K562 (cell line): ENCODE results near the gene AJAP1. TPM values are rescaled to one million over a fixed set of nuclear protein-coding genes. Genes with fewer than 3 reads are reported as not detected.

Source experiments
- ATAC-seq: fragments of 200-7000 bp; cut with Tn5 transposase; 3 replicates; pipeline ENCODE4 v1.9.1; 2020; ENCODE audit warnings: moderate library complexity
- BruUV-seq: library from RNA; stranded (reverse); fragments of 400-500 nt; replicated peaks from 2 replicates; lab custom pipeline; 2021; lab: Mats Ljungman, UMichigan
- CTCF ChIA-PET: fragments of 300-600 bp; formaldehyde crosslinking; extraction: SDS; loops from one replicate; lab custom pipeline; 2021; ENCODE audit warnings: low intra/inter-chr PET ratio; lab: Yijun Ruan, JAX
- POLR2A ChIA-PET: fragments of 300-600, 350-650 bp; sonication (Branson Sonifier 250); formaldehyde crosslinking; extraction: SDS; loops from one replicate; lab custom pipeline; 2021; ENCODE audit warnings: antibody characterized with exemption, inconsistent platforms; lab: Yijun Ruan, JAX
- DNase-seq, 4 experiments: peaks; one replicate each; pipeline versions ENCODE4 v3.0.0 to v3.0.0-alpha.2; 2011 to 2018; ENCODE audit warnings: low spot score in 3 of 4, mixed read lengths in 3 of 4; ENCODE audit errors: extremely low read depth in 1 of 4
- FAIRE-seq: peaks from 2 replicates; lab custom pipeline; 2011; peaks lifted over from hg19 to GRCh38; lab: Jason Lieb, UNC
- H2AFZ ChIP-seq: 2 replicates; pipeline ENCODE4 v1.6.0; 2011; ENCODE audit warnings: low read depth, low read length, control low read depth, inconsistent platforms
- H3K27ac ChIP-seq: fragments of 200-600 bp; 3 replicates; pipeline ENCODE4 v1.8.0; 2011; ENCODE audit warnings: low read depth, mild to moderate bottlenecking, control low read depth, inconsistent platforms, low read length, moderate library complexity, mixed read lengths; ENCODE audit errors: extremely low read depth
- H3K27me3 ChIP-seq, 2 experiments: fragments of 300-600 bp in 1 of 2; 2 replicates in 1 of 2; 3 replicates in 1 of 2; pipeline versions ENCODE4 v1.6.0 to v1.8.0; 2011; ENCODE audit warnings: inconsistent platforms in 2 of 2, low read length in 2 of 2, mild to moderate bottlenecking in 1 of 2, mixed read lengths in 1 of 2, moderate library complexity in 1 of 2; ENCODE audit not compliant: control insufficient read depth in 2 of 2, insufficient read depth in 2 of 2
- H3K36me3 ChIP-seq: fragments of 300-600 bp; 3 replicates; pipeline ENCODE4 v1.8.0; 2011; ENCODE audit warnings: mild to moderate bottlenecking, low read length, inconsistent platforms; ENCODE audit not compliant: control insufficient read depth, insufficient read depth
- H3K4me1 ChIP-seq, 2 experiments: fragments of 200-600 bp in 1 of 2; replicated peaks in 1 of 2; 2 replicates in 1 of 2; 3 replicates in 1 of 2; pipeline versions ENCODE4 v1.5.1 to v1.8.0; 2011; ENCODE audit warnings: inconsistent platforms in 2 of 2, low read length in 2 of 2, mild to moderate bottlenecking in 1 of 2, mixed read lengths in 1 of 2, moderate library complexity in 1 of 2; ENCODE audit not compliant: control insufficient read depth in 2 of 2, insufficient read depth in 2 of 2
- H3K4me2 ChIP-seq: 2 replicates; pipeline ENCODE4 v1.6.1; 2011; ENCODE audit warnings: low read length, control low read depth, inconsistent platforms, mixed read lengths; ENCODE audit not compliant: insufficient read depth
- H3K4me3 ChIP-seq: fragments of 200-600 bp; sonication (generic), shearing (Covaris generic); 2 replicates; pipeline ENCODE4 v1.5.1; 2016; ENCODE audit warnings: control low read depth, inconsistent platforms
- H3K79me2 ChIP-seq: fragments of 200-600 bp; 3 replicates; pipeline ENCODE4 v1.8.0; 2011; ENCODE audit warnings: low read length, inconsistent platforms; ENCODE audit not compliant: control insufficient read depth, insufficient read depth
- H3K9ac ChIP-seq, 2 experiments: 2 replicates each; pipeline versions ENCODE4 v1.6.0 to v1.6.1; 2011; ENCODE audit warnings: low read depth in 2 of 2, low read length in 2 of 2, control low read depth in 1 of 2, inconsistent platforms in 1 of 2, mild to moderate bottlenecking in 1 of 2, mixed read lengths in 1 of 2; ENCODE audit not compliant: insufficient read depth in 1 of 2
- H3K9me1 ChIP-seq: one replicate; pipeline ENCODE4 v1.6.0; 2011; ENCODE audit warnings: inconsistent platforms, mild to moderate bottlenecking, low read length, moderate library complexity; ENCODE audit not compliant: control insufficient read depth, insufficient read depth
- H3K9me3 ChIP-seq: replicated peaks from 2 replicates; pipeline ENCODE4 v1.5.1; 2011; ENCODE audit warnings: low read depth, low read length, inconsistent platforms; ENCODE audit not compliant: control insufficient read depth, insufficient read depth
- H4K20me1 ChIP-seq: replicated peaks from 2 replicates; pipeline ENCODE4 v1.6.1; 2011; ENCODE audit warnings: low read length, inconsistent platforms, mixed read lengths; ENCODE audit not compliant: control insufficient read depth, insufficient read depth
- E2F3 ChIP-seq: fragments of 250-450 bp; sonication (Bioruptor Pico); IDR thresholded peaks from 2 replicates; pipeline ENCODE4 v1.4.0; 2020; ENCODE audit warnings: mild to moderate bottlenecking
- NFYB ChIP-seq: IDR thresholded peaks from 2 replicates; pipeline ENCODE4 v1.6.1; 2011; ENCODE audit warnings: mild to moderate bottlenecking, moderate library complexity; ENCODE audit not compliant: insufficient read length; ENCODE audit errors: extremely low read depth
- RBM22 ChIP-seq: fragments of 200-400 bp; formaldehyde crosslinking; IDR thresholded peaks from 2 replicates; pipeline ENCODE4 v1.6.1; 2018; ENCODE audit warnings: low read length, low read depth; ENCODE audit not compliant: poor library complexity, severe bottlenecking
- SFPQ ChIP-seq: fragments of 200-400 bp; formaldehyde crosslinking; IDR thresholded peaks from 2 replicates; pipeline ENCODE4 v1.6.1; 2017; ENCODE audit warnings: mild to moderate bottlenecking, low read depth, low read length, moderate library complexity
- SMAD4 ChIP-seq: fragments of 250-450 bp; sonication (Bioruptor Pico); conservative IDR thresholded peaks from 2 replicates; pipeline ENCODE4 v1.8.0; 2021; ENCODE audit warnings: inconsistent platforms, mild to moderate bottlenecking, moderate library complexity
- WGBS: fragments of 100-300 bp; shearing (Covaris generic); methylation state at CpG from one replicate; pipeline ENCODE4 v1.1.6; 2016; ENCODE audit warnings: low coverage, mixed read lengths; ENCODE audit not compliant: insufficient coverage; ENCODE audit errors: missing lambda C conversion rate; 5-methylcytosine and 5-hydroxymethylcytosine counted together
- in situ Hi-C: fragments of 300-500 bp; cut with MboI; formaldehyde crosslinking; loops from 4 replicates; pipeline ENCODE4 v1.15.0; 2018; ENCODE audit warnings: inconsistent platforms, mixed read lengths
- intact Hi-C: fragments of 100-400 bp; cut with micrococcal nuclease; formaldehyde crosslinking; loops from 2 replicates; pipeline ENCODE4 v1.14.2; 2022
- polyA plus RNA-seq, 8 experiments: library from polyadenylated mRNA; depleted of rRNA in 4 of 8; stranded (reverse) in 5 of 8; unstranded in 3 of 8; fragments of >200 nt; fragmentation: Nextera tagmentation in 2 of 8; fragmentation: Illumina TruSeq in 1 of 8; extraction: Ambion mirVana in 2 of 8; extraction: Trizol in 1 of 8; gene quantifications; 2 replicates each; pipeline versions ENCODE4 v1.2.1 to v1.2.3, GENCODE V29; 2011 to 2014; ENCODE audit warnings: inconsistent platforms in 1 of 8, missing spikeins in 1 of 8
- total RNA-seq, 7 experiments: library from RNA; depleted of rRNA in 6 of 7; stranded (reverse); fragments of >200 nt in 6 of 7; fragmentation: Illumina TruSeq in 2 of 7; extraction: Trizol in 2 of 7; gene quantifications; 2 replicates each; pipeline versions ENCODE4 v1.2.1 to v1.2.3, GENCODE V29; 2011 to 2021; ENCODE audit warnings: low replicate concordance in 1 of 7

AJAP1 gene
- total and polyA plus RNA-seq, 9 of the 15 experiments (the other 6 are each of a cell fraction or from before 2014, with no cell fraction given) = not detected

GRCh38 chr1:4673494-4673893 is 19.1 kb downstream of the AJAP1 start:
- BruUV-seq = no TSS peak
- Histone ChIP-seq H3K27me3 (peaks cover 0 to 26% of the 10 kb centered on the region in 2 experiments; a peak in 3 of 5 replicates), H3K79me2 (no peaks in the 10 kb centered on the region), H3K27ac (no peak overlapping the region), H2AFZ (no peak overlapping the region), H3K4me2 (no peak overlapping the region), H3K9ac (no peak overlapping the region), H3K36me3 (no peaks in the 10 kb centered on the region), H3K9me3 (no peaks in the 10 kb centered on the region), H3K9me1 (no peaks in the 10 kb centered on the region), H4K20me1 (no peaks in the 10 kb centered on the region), H3K4me1 (no peaks in the 10 kb centered on the region), H3K4me3 (no peak overlapping the region)
- FAIRE-seq (no peak), ATAC-seq (no peak), DNase-seq (no peak)
- under 1% methylated on average over 9 of the region's 9 CpGs for WGBS
- in situ Hi-C loops = no loop called here
- ChIA-PET POLR2A (interaction anchor here (0.6 kb wide), 1 partner anchor 75 kb away, joined by 3 read pairs; no protein-coding TSS in a partner anchor), CTCF (no interaction called here)
- TF ChIP-seq SMAD4 (CRISPR knock-in tag) (no peak), E2F3 (CRISPR knock-in tag) (no peak), NFYB (no peak), RBM22 (no peak)
- intact Hi-C loops = no loop called here

DNA sequence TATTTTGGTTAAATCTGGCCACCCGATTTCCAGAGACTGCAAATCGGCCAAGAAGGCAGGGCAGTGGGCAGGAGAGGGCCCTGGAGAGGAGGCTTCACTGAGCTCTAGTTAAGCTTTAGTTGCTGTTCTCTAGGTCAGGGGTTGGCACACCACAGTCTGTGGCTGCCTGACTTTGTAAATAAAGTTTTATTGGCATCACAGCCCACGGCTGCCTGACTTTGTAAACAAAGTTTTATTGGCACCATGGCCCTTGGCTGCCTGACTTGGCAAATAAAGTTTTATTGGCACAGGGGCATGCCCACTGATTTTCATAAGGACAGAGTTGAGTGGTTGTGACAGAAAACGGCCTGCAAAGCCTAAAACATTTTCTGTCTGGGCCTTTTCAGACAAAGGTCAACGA is 19.7 kb downstream of the AJAP1 start:
- H3K27me3 ChIP-seq = peaks cover 0 to 26% of the 10 kb centered on the region in 2 experiments; a peak in 3 of 5 replicates
- no peaks in the 10 kb centered on the region for H3K9me3 ChIP-seq
- H3K9ac ChIP-seq = no peak overlapping the region
- WGBS = 0% methylated on average over 5 of the region's 5 CpGs
- no TSS peak for BruUV-seq
- no peaks in the 10 kb centered on the region for H3K79me2 ChIP-seq
- CTCF ChIA-PET = no interaction called here
- DNase-seq = no peak
- H3K27ac ChIP-seq = no peak overlapping the region
- FAIRE-seq = no peak
- H3K9me1 ChIP-seq = no peaks in the 10 kb centered on the region
- H3K4me1 ChIP-seq = no peaks in the 10 kb centered on the region
- H4K20me1 ChIP-seq = no peaks in the 10 kb centered on the region
- no peak for ATAC-seq
- in situ Hi-C loops (no loop called here), intact Hi-C loops (no loop called here)
- H3K36me3 ChIP-seq = no peaks in the 10 kb centered on the region
- POLR2A ChIA-PET = no interaction called here
- H3K4me3 ChIP-seq = no peak overlapping the region
- no peak overlapping the region for H2AFZ ChIP-seq
- no peak overlapping the region for H3K4me2 ChIP-seq
- no peak for TF ChIP-seq SFPQ
